PC-9 (cell line): ENCODE measurements around the gene HTRA2.

Experiments
- EZH2 ChIP-seq: fragments of 200-600 bp; sonication (generic); IDR thresholded peaks from 2 replicates; pipeline ENCODE4 v1.8.0; 2017; ENCODE audit warnings: antibody characterized with exemption, low read depth
- TF ChIP-seq, protein P1 (sequence below): fragments of 200-600 bp; sonication (generic); conservative IDR thresholded peaks from 2 replicates; pipeline ENCODE4 v1.6.1; 2017; ENCODE audit warnings: mixed run types, antibody characterized with exemption, mild to moderate bottlenecking, moderate library complexity

DNA sequence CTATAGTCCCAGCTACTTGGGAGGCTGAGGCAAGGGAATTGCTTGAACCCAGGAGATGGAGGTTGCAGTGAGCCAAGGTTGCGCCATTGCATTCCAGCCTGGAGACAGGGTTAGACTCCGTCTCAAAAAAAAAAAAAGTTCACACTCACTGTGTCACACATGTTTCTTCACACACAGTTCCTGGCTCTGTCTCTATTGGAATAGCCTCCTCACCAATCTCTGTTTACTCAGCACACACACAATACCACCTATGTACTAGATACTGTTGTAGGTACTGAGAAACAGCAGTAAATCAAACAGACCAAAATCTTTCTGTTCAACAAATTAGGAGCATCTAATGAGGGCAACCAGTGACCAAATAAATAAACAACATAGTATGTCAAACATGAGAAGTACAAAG, 43.6 kb upstream of the HTRA2 start:
- TF ChIP-seq, protein P1, sequence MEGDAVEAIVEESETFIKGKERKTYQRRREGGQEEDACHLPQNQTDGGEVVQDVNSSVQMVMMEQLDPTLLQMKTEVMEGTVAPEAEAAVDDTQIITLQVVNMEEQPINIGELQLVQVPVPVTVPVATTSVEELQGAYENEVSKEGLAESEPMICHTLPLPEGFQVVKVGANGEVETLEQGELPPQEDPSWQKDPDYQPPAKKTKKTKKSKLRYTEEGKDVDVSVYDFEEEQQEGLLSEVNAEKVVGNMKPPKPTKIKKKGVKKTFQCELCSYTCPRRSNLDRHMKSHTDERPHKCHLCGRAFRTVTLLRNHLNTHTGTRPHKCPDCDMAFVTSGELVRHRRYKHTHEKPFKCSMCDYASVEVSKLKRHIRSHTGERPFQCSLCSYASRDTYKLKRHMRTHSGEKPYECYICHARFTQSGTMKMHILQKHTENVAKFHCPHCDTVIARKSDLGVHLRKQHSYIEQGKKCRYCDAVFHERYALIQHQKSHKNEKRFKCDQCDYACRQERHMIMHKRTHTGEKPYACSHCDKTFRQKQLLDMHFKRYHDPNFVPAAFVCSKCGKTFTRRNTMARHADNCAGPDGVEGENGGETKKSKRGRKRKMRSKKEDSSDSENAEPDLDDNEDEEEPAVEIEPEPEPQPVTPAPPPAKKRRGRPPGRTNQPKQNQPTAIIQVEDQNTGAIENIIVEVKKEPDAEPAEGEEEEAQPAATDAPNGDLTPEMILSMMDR, result no peak
- TF ChIP-seq EZH2, result no peak
